HepG2 (cell line): Measurements from ENCODE around the gene SLCO2B1. TPM values are rescaled to one million over a fixed set of nuclear protein-coding genes. Genes with fewer than 3 reads are reported as not detected.

Source experiments
- ELF1 ChIP-seq: sonication (generic); formaldehyde crosslinking; IDR thresholded peaks from 2 replicates; pipeline ENCODE4 v1.4.0; 2020; ENCODE audit warnings: missing genetic modification reagents
- FOXK2 ChIP-seq: fragments of 450-650 bp; IDR thresholded peaks from 2 replicates; pipeline ENCODE4 v1.6.1; 2016
- KDM2A ChIP-seq: sonication (generic); formaldehyde crosslinking; IDR thresholded peaks from 2 replicates; pipeline ENCODE4 v1.4.0; 2020; ENCODE audit warnings: low read depth, missing genetic modification reagents, borderline replicate concordance
- MEIS1 ChIP-seq: sonication (generic); formaldehyde crosslinking; IDR thresholded peaks from 2 replicates; pipeline ENCODE4 v1.9.0; 2021; ENCODE audit warnings: mild to moderate bottlenecking, missing genetic modification reagents, moderate library complexity, borderline replicate concordance
- MTA3 ChIP-seq: sonication (generic); formaldehyde crosslinking; IDR thresholded peaks from 2 replicates; pipeline ENCODE4 v1.4.0; 2020; ENCODE audit warnings: missing genetic modification reagents
- RBFOX2 ChIP-seq: fragments of 200-400 bp; formaldehyde crosslinking; IDR thresholded peaks from 2 replicates; pipeline ENCODE4 v1.6.1; 2017; ENCODE audit warnings: low read depth, mild to moderate bottlenecking, low read length
- SMARCE1 ChIP-seq: fragments of 450-650 bp; IDR thresholded peaks from 2 replicates; pipeline ENCODE4 v1.6.1; 2017; ENCODE audit warnings: borderline replicate concordance
- SMYD3 ChIP-seq: sonication (generic); formaldehyde crosslinking; IDR thresholded peaks from 2 replicates; pipeline ENCODE4 v1.8.1; 2023; ENCODE audit warnings: mild to moderate bottlenecking, missing genetic modification reagents
- TEAD3 ChIP-seq: optimal IDR thresholded peaks from 2 replicates; pipeline ENCODE3; 2016; ENCODE audit warnings: borderline replicate concordance
- ZBED4 ChIP-seq: sonication (generic); formaldehyde crosslinking; IDR thresholded peaks from 2 replicates; pipeline ENCODE4 v1.4.0; 2020; ENCODE audit warnings: missing genetic modification reagents, borderline replicate concordance
- ZMAT3 ChIP-seq: sonication (generic); formaldehyde crosslinking; conservative IDR thresholded peaks from 2 replicates; pipeline ENCODE4 v1.7.0; 2021; ENCODE audit warnings: missing genetic modification reagents
- ZNF225 ChIP-seq: sonication (generic); formaldehyde crosslinking; IDR thresholded peaks from 2 replicates; pipeline ENCODE4 v1.4.0; 2020; ENCODE audit warnings: mild to moderate bottlenecking, missing genetic modification reagents
- ZNF501 ChIP-seq: sonication (generic); formaldehyde crosslinking; IDR thresholded peaks from 2 replicates; pipeline ENCODE4 v1.5.1; 2020; ENCODE audit warnings: mild to moderate bottlenecking, moderate library complexity, missing genetic modification reagents
- ZNF619 ChIP-seq: sonication (generic); formaldehyde crosslinking; IDR thresholded peaks from 2 replicates; pipeline ENCODE4 v1.4.0; 2020; ENCODE audit warnings: mild to moderate bottlenecking, missing genetic modification reagents
- ZSCAN29 ChIP-seq: sonication (generic); formaldehyde crosslinking; conservative IDR thresholded peaks from 2 replicates; pipeline ENCODE4 v1.4.0; 2020; ENCODE audit warnings: mild to moderate bottlenecking, missing genetic modification reagents
- ZSCAN30 ChIP-seq: sonication (generic); formaldehyde crosslinking; IDR thresholded peaks from 2 replicates; pipeline ENCODE4 v1.5.0; 2020; ENCODE audit warnings: mild to moderate bottlenecking, missing genetic modification reagents
- polyA plus RNA-seq, 8 experiments: library from polyadenylated mRNA; depleted of rRNA in 3 of 8; stranded (reverse) in 7 of 8; unstranded in 1 of 8; fragments of >200 nt; fragmentation: Illumina TruSeq in 4 of 8; extraction: Trizol in 4 of 8; gene quantifications; 2 replicates each; pipeline versions ENCODE4 v1.2.1 to v1.2.3, GENCODE V29; 2011 to 2016; ENCODE audit warnings: low read depth in 4 of 8, missing spikeins in 1 of 8, mixed read lengths in 1 of 8; ENCODE audit not compliant: insufficient read depth in 1 of 8
- total RNA-seq, 5 experiments: library from RNA; depleted of rRNA; stranded (reverse); fragments of >200 nt; fragmentation: Illumina TruSeq; extraction: Trizol; gene quantifications; 2 replicates each; pipeline ENCODE4 v1.2.3, GENCODE V29; 2016; ENCODE audit warnings: low read depth in 1 of 5
- TF ChIP-seq, protein P1 (sequence below): sonication (generic); formaldehyde crosslinking; IDR thresholded peaks from 2 replicates; pipeline ENCODE4 v1.4.0; 2020; ENCODE audit warnings: mild to moderate bottlenecking, missing genetic modification reagents

Gene SLCO2B1
- total and polyA plus RNA-seq, 2 of the 13 experiments (the other 11 are each of a cell fraction or from before 2014, with no cell fraction given): 15.3 to 19.8 TPM

DNA sequence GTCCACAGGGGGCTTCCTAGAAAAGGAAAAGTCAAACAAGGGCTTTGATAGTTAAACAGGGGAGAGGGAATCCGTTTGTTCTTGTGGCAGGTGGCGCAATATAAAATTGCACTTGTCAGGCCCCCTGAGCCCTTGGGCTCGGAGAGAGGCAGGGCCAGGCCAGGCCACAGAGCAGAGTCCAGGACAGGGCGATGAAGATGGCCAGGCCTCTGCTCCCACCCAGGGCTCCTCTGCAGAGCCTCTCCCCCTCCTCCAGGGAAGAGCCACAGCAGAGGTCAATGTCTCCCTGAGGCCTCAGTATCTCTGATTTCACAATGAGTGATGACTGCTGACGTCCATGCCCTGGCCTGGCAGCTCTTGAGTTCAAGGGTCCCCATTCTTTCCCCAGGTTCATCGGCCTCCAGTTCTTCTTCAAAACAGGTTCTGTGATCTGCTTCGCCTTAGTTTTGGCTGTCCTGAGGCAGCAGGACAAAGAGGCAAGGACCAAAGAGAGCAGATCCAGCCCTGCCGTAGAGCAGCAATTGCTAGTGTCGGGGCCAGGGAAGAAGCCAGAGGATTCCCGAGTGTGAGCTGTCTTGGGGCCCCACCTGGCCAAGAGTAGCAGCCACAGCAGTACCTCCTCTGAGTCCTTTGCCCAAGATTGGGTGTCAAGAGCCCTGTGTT, 53.2 kb downstream of the SLCO2B1 start (continued):
- TF ChIP-seq ZBED4 (CRISPR knock-in tag) (no peak), ZSCAN30 (CRISPR knock-in tag) (no peak), MTA3 (CRISPR knock-in tag) (no peak), MEIS1 (CRISPR knock-in tag) (no peak), ZMAT3 (CRISPR knock-in tag) (peak; percentile 48; the same call in 1 of the 2 replicates), FOXK2 (no peak), ZNF619 (CRISPR knock-in tag) (no peak), ELF1 (CRISPR knock-in tag) (no peak), SMYD3 (no peak), ZNF501 (CRISPR knock-in tag) (no peak; the same call in 1 of the 2 replicates), SMARCE1 (no peak), ZSCAN29 (CRISPR knock-in tag) (no peak), RBFOX2 (no peak), ZNF225 (no peak), KDM2A (peak; percentile 34; the same call in 1 of the 2 replicates), TEAD3 (CRISPR knock-in tag) (peak; percentile 53)
- TF ChIP-seq, protein P1, sequence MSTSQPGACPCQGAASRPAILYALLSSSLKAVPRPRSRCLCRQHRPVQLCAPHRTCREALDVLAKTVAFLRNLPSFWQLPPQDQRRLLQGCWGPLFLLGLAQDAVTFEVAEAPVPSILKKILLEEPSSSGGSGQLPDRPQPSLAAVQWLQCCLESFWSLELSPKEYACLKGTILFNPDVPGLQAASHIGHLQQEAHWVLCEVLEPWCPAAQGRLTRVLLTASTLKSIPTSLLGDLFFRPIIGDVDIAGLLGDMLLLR (CRISPR knock-in tag): no peak
